ENCODE results near the gene TUB. TPM values are rescaled to one million over a fixed set of nuclear protein-coding genes. Genes with fewer than 3 reads are reported as not detected.

Gene TUB
- total RNA-seq, 1 donor from 2014 or later: 12.9 TPM

- intact Hi-C loops (cut with DNase I): no loop called here
- ATAC-seq (peak; percentile 58), DNase-seq (ENCODE audit: low spot score) (peak; percentile 90)
Observed at GRCh38 chr11:8099291-8099899, 18.4 kb downstream of the TUB start.

- ATAC-seq (no peak), DNase-seq (ENCODE audit: low spot score) (peak; percentile 40)
- intact Hi-C loops (cut with DNase I): no loop called here
Observed at GRCh38 chr11:8100158-8100557, 19.1 kb downstream of the TUB start.

DNA sequence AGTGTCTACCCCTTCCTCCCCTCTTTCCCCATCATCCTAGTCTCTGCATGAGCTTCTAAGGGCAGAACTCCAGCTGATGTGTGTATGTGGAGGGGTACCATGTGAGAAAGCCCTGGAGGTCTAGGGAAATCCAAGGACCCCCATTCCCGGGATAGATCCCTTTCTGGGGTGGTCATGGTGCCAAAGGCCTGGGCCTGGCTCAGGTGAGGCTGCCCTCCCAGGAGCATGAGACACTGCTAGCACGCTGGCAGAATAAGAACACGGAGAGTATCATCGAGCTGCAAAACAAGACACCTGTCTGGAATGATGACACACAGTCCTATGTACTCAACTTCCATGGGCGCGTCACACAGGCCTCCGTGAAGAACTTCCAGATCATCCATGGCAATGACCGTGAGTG lies 19.6 kb downstream of the TUB start:
- no peak for ATAC-seq
- no peak for DNase-seq (ENCODE audit: low spot score)
- intact Hi-C loops (cut with DNase I): no loop called here

GRCh38 chr11:8101421-8101820 lies 20.4 kb downstream of the TUB start:
- intact Hi-C loops (cut with DNase I): no loop called here
- ATAC-seq (no peak), DNase-seq (ENCODE audit: low spot score) (peak; percentile 42)

DNA sequence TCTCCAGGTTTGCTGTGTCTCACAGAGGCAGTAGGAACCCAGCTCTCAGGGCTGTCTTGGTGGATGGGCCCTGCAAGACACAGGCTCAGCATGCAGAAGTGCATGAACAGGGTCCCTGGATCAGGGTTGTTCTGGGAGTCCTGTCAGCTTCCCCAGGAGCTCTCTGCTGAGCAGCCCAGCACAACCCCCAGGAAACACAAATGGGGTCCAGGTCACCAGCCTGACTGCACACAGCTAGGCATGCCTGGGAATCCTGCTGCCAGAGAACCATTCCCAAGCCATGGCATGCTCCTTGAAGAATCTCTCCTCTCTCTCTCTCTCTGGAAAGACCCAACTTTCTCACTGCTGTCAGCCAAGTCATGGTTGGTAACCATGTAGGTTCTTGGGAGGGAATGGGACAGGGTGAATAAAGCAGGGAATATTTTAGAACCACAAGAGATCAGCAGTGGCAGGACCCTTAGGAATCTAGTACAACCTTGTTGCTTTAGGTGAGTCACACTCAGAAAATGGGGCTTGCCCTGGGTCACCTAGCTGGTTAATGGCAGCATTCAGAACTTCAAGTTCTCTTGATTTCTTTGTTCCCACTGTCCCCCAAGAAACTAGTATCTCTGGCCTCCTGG lies 21.4 kb downstream of the TUB start:
- intact Hi-C loops (cut with DNase I): no loop called here

GRCh38 chr11:8102965-8103364 lies 22.0 kb downstream of the TUB start:
- no peak for DNase-seq (ENCODE audit: low spot score)
- no peak for ATAC-seq
- intact Hi-C loops (cut with DNase I): no loop called here

More for the DNA sequence above, 21.4 kb downstream of the TUB start:
- DNase-seq (ENCODE audit: low spot score) (peak; percentile 36), ATAC-seq (no peak)

GRCh38 chr11:8103909-8104308 lies 22.9 kb downstream of the TUB start:
- intact Hi-C loops (cut with DNase I): no loop called here
- ATAC-seq (no peak), DNase-seq (ENCODE audit: low spot score) (no peak)

DNA sequence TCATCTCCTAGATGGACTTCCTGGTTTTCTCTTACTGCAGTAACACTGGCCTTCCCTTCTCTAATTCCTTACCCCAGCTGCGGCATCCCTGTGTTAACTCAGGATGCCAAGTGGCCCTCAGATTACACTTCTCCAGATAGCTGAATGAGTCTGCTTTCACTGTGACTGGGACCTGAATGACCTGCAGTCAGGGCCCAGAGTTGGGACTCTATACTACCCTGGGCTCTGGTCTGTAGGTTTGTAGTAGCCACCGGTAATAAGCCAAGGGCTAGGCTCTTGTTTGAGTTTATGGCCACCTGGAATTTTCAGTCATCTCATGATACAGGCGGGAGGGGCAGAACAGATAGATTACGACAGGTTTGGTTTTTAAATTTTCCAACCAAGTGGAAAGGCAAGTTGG lies 24.1 kb downstream of the TUB start:
- intact Hi-C loops (cut with DNase I): no loop called here
- ATAC-seq: no peak

DNA sequence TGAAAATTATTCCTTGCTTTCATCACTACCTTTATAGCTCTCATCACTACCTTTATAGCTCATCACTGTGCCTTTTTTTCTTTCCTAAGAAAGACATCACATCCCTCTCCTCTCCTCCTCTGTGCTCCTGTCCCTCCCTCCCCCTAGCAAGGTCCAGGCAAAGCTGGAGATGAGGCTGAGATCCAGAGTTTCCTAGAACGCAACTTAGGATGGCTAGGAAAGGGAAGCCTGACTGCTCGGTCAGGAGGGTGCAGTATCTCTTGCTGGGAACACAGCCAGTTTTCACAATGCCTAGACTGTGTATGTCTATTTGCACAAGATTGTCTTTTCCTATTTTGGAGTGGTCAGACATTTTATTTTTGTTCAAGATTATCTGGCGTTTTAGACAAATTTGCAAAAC lies 24.7 kb downstream of the TUB start:
- DNase-seq (ENCODE audit: low spot score): no peak
- intact Hi-C loops (cut with DNase I): no loop called here
- ATAC-seq: no peak

More for the DNA sequence above, 24.1 kb downstream of the TUB start:
- no peak for DNase-seq (ENCODE audit: low spot score)

DNA sequence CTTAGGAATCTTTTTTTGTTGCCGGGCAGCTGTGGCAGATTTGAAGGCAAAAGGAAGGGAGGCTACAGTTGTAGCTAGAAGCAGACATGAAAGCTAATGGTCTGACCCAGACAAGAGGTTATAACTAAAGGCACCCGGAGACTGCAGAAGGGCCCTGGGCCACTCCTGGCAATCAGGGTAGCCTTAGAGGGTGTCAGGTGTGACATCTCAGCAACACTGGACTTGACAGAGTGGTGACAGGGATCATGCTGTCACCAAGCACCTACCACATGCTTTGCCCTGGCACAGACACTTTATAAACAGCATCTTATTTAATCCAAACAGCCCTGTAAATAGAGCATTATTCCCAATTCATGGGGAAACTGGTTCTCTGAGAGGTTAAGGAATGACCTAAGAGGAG lies 25.7 kb downstream of the TUB start:
- DNase-seq (ENCODE audit: low spot score): no peak
- no peak for ATAC-seq
- intact Hi-C loops (cut with DNase I): no loop called here

DNA sequence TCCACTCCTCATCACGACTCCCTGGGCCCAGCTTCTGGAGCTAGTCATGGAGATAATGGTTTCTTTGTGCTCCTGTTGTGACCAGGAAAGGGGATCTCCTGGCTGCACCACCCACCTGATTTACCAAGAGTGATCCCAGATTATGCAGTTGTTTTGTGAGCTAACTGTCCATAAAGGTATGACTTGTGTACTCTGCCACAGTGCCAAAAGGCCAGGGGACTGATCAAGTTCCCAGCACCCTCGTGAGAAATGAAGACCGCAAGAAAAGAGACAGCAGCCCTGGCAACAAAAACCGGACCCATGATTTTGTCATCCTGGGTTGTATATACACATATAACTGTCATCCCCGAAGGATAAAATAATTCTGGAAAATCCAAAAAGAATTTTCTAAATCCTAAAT lies 26.6 kb downstream of the TUB start:
- no peak for ATAC-seq
- no peak for DNase-seq (ENCODE audit: low spot score)
- intact Hi-C loops (cut with DNase I): no loop called here

DNA sequence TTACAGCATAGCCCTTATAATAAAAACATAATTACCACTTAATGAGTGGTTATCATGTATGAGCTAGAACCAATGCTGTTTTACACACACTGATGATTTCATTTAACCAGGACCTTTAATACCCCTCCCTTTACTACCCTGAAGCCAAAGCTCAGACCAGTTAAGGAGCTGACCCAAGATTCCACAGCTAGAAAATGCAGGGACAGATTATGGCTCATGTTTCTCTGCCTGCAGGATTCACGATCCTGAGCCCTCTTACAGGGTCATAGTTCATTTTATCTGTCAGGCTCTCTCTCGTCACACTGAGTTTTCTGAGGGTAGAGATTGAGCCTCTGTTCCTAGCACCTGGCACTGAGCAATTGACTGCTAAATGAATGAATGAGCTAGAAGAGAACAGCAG lies 27.4 kb downstream of the TUB start:
- intact Hi-C loops (cut with DNase I): no loop called here
- DNase-seq (ENCODE audit: low spot score) (no peak), ATAC-seq (no peak)

GRCh38 chr11:8109675-8110074 lies 28.7 kb downstream of the TUB start:
- intact Hi-C loops (cut with DNase I): no loop called here

GRCh38 chr11:8110396-8110795 lies 29.4 kb downstream of the TUB start:
- no peak for ATAC-seq
- intact Hi-C loops (cut with DNase I): no loop called here
- DNase-seq (ENCODE audit: low spot score): no peak

More at GRCh38 chr11:8109675-8110074, 28.7 kb downstream of the TUB start:
- ATAC-seq (no peak), DNase-seq (ENCODE audit: low spot score) (no peak)

- intact Hi-C loops (cut with DNase I): no loop called here
- ATAC-seq: no peak
- no peak for DNase-seq (ENCODE audit: low spot score)
Observed at GRCh38 chr11:8111636-8112035, 30.6 kb downstream of the TUB start.

DNA sequence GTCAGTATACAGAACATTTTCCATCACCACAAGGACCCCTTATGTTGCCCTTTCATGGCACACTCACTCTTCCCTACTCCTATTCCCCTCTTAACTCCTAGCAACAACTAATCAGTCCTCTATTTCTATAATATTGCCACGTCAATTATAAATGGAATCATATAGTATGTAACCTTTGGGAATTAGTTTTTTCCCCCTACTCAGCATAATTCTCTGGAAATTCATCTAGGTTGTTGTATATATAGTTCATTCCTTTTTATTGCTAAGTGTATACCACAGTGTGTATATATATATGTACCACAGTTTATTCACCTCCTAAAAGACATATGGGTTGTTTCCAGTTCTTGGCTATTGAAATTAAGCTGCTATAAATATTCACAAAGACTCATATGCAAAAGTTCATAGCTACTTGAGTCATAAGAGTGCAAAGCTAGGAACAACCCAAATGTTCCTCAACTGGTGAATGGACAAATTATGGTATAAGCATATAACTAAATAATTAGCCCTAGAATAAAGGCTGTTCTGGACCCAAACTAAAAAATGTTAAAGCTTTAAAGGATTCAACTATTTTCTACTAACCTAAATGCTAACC lies 41.3 kb downstream of the TUB start:
- intact Hi-C loops (cut with DNase I): no loop called here
- ATAC-seq (no peak), DNase-seq (ENCODE audit: low spot score) (no peak)

DNA sequence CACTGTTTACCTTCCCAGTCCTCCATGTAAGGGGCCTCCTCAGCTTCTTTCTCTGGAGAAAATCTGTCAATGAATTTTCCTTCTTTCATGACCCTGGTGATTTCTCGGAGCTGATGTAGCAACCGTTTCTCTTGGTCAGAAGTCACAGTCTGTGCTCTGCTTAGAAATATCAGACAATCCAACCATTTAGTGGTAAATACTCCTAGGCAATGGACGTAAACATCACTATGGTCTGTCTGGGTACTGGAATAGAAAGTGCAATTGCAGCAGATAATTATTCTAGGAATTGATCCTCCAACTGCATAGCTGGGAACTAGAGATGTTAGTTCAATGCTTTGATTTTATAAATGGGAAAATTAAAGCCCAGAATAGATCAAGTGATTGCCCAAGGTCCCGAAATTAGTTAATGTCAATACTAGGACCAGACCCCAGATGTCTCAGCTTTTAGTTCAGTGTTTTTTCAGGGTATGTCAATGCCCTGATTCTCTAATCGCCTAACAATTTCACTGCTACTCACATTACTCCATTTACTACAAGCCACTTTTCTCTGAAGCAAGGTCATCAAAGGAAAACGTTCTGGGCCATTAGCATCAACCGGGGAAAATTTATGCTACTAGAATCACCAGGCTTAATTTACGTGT lies 45.8 kb downstream of the TUB start:
- intact Hi-C loops (cut with DNase I): no loop called here
- DNase-seq (ENCODE audit: low spot score) (no peak), ATAC-seq (no peak)

DNA sequence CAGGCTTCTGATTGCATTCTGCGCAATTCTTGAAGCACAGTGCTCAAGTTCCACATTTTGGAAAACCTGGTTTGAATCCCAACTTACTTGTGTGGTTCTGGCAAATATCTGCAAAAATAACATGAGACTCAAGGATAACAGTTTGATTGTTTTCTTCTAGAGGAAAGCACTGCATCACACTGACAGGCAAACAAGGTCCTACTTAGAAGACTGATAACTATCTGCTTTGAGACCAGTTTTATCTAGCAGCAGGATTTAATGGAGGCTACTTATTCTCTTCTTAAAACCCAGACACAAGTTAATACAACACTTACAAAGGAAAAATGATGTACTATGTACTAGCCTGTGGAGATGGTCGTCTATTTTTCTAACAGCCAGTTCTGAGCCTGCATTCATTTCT lies 46.4 kb downstream of the TUB start:
- DNase-seq (ENCODE audit: low spot score) (no peak), ATAC-seq (no peak)
- intact Hi-C loops (cut with DNase I): no loop called here

GRCh38 chr11:8138526-8138925 lies 57.5 kb downstream of the TUB start:
- intact Hi-C loops (cut with DNase I): no loop called here
- ATAC-seq (no peak), DNase-seq (ENCODE audit: low spot score) (no peak)

GRCh38 chr11:8149726-8150125 lies 68.7 kb downstream of the TUB start:
- intact Hi-C loops (cut with DNase I): no loop called here
- DNase-seq (ENCODE audit: low spot score) (no peak), ATAC-seq (no peak)
